Retina (tissue), 1 donor: ENCODE results near the gene SNX20.

Experiments
- DNase-seq: peaks from one replicate; pipeline ENCODE4 v3.0.0-alpha.2; 2016

SNX20 gene

DNA sequence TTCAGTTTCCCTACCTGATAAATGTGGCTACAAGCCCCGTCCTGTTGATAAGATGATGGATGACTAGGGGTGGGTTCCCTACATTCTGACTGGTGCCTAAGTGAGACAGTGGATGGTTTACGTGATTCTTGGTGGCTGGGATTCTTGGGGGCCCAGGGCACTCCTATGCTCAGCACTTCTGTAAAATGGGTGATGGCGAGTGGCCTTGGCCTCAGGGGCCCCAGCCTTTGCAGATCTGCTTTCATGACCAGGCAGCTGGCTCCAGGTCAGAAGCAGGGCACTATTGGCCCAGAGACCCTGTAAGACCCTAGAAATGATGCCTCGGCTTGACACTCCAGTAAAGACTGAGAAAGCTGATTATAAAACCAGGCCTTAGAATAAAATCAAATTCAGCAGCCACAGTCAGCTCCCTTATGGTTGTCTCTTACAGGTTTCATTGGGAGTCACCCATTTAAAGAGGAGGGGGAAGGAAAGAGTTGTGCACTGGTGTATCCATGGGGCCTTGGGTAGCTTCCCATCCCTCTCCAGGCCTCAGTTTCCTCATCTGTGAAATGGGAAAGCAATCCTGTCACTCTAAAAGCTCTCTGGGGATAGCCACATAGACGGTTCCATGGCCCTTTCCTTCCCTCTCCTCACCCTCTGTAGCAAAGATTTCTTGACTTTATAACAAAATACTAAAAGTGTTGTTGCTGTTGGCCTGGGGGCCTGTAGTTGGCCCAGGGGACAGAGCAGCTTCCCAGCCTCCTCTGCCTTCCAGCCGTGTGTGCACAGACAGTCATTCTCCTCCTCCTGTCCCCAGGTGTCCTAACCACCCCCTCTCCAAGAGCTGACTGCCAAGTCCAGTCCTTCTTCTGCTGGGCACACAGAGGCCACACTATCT lies 1.2 kb downstream of the SNX20 start:
- no peak for DNase-seq

DNA sequence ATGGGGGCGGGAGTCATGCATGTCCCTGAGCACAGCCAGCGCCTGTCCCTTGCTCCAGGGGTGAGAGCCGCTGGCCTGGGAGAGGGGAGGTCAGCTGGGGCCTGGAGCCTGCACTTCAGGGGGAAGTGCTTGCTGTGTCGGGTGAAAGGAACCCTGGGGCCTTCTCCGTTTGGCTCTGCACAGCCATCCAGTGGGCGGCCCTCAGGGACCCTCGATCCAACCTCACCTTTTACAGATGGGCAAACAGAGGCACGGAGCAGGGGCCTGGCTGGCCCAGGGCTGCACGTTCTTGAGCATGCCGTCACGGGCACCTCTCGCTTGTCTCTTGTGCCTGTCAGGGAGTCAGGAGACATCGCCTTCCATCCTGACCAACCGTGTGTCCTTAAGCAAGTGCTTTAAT lies 1.8 kb downstream of the SNX20 start:
- DNase-seq, result no peak

DNA sequence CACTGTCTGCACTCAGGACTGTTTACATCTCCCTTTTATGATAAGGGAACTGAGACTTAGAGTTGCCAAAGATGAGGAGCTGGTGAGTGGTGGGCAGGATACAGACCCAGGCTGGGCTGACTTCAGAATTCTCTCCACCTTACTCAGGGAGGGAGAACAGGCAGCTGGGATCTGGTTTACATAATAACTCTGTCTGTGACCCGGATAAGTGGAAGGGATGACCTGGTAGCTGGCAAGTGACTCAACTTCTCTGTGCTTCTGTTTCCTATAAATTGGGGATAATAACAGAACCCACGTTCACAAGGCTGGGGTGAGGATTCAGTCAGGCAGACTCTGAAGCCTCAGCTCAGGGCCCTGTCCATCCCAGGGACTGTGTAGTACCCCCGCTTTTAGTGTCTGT lies 2.6 kb downstream of the SNX20 start:
- no peak for DNase-seq

DNA sequence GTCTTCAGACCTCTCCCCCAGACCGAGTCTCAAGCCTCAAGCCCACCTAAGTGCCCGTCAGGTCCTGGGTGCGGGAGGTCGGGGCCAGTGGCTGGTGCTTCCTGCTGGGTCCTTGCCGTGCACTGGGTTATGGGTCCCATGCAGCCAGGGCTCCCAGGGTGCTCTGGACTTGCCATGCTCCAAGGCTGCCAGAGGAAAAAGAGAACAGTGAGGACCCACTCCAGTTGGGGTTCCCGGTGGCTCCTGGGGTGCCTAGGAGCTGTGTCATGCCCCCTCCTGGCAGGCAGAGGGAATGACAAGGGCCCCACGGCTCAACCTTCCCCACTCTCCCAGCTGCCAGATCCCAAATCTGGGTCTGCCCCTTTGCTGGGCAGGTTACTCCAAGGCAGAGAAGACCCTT lies 3.8 kb downstream of the SNX20 start:
- DNase-seq, result no peak

DNA sequence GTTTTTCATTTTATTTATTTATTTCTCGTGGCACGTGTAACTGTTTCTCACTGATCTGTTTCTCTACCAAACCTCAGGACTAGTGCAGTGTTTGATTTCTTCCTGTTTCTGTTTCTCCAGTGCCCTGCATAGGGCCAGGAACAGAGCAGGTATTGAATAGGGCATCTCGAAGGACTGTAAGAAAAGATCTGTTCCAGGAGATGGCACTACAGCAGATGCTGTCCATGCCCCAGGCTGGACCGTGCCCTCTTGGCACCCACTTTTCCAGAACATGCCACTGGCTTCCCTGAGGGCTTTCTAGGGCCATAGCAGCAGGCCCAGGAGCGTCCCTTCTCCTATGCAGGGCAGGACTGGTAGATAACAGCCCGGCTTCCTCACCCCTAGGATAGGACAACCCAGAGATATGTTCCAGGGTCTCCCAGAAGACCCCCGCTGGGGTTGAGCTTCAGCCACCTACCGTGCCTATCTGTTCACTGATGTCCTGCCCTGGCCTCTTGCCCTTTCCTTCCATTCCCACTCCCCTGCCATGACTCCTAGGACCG lies 4.4 kb downstream of the SNX20 start:
- DNase-seq, result no peak

DNA sequence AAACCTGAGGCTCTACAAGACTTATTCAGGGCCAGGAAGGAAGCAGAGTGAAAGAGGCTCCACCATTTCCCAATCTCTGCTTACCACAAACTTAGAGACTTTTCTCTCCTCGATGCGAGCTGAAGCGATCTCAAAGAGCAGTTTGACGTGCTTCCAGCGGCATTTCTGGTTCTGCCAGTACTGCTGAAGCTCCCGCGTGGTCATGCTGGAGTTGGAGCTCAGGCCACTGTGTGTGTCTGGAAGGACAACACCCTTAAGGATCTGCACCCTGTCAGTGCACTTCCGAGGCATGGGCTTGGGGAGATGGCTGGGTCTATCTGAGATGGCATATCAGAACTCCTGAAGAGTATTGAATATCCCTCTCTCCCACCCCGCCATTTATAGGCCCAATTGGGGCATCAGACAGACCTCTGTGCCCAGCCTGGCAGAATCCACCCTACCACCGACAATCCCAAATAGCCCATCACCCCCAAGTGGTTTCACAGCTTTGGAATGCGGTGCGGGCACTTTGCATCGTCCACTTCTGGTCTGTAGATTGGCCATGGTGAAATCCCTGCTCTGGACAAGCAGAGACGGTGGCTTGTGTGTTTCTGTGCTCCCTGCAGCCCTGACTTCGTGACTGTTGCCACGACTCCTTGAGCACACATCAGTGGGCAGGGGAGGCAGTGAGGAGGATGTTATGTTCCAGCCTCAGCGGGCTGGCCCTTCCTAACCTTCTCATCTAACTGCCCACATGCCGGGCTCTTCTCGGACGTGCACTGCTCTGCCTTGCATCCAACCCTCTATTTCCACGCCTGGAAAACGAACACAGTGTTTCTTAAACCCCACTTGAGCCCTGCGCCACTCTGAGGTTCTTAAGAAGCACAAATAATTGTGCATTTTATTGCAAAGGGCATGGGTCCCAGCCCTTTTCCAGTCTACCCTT lies 5.2 kb downstream of the SNX20 start:
- no peak for DNase-seq

DNA sequence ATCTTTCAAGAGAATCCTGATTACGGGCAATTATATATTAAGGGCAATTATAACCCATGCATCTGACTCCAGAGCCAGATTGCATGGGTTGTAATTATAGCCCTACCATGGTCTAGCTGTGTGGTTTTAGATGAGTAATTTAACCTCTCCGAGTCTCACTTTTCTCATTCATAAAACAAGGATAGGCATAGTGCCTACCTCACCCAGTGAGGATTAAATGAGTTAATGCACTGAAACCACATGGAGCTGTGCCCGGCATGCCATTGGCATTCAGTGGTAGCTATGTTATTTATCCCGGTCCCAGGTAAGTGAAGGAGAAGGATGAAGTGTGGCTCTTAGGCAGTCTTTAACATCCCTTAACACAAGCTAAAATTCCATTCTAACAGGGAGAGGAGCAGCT lies 6.3 kb downstream of the SNX20 start:
- DNase-seq, result no peak

DNA sequence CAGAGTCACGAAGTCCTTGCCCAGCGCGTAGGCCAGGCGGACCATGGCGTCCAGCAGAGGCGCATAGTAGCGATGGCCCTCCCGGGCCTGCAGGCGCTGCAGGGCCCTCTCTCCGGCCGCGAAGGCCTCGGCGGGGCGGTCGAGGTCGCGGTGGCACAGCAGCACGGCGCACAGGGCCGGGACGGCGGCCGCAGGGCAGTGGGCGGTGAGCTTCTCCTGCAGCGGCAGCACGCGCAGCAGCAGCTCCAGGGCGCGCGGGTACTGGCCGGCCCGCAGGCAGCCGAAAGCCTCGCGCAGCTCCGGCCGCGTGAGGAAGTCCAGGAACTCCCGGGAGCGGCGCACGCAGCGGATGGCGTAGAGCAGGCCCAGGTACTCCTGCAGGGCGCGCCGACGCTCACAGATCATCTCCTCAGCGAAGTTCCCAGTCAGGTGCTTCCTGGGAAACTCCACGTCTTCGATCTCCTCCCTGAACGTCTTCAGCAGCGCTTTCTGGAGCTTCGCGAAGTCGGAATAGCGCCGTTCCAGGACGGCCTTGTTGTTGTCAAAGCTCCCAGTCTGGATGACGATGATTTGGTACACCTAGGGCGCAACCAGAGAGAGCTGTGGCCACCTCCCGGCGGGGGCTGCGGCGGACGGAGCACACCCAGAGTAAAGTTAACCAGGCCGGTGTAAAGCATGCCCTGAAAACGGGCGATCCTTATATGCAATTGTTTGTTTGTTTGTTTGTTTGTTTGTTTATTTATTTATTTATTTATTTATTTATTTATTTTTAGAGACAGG lies 7.4 kb downstream of the SNX20 start:
- no peak for DNase-seq

DNA sequence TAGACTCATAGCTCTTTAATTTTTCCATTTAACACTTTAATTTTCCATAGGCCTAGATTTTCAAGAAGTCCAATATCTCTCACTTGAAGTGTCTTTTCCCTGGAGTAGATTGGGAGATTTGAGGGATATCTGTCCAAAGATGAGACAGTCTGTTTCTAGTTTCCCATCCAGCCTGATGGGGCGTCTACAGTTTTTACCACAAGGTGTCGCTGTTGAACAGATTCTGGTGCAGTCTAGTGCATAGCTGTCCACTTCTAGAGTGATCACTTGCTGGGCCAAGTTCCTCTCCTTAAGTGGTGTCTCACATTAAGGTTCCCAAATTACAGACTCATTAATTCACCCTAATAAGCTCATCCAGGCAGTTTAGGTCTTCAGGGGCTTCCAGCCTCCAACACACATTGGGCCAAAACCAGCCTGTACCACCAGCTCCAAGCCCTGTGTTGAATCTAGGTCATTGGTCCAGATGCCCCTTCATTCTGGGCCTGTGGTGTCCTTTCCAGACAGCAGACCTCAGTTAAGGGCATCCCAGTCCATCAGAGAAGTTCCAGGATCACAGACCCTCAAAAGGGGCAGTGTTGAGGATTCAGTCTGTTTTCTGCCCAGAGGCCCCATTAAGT lies 9.4 kb downstream of the SNX20 start:
- DNase-seq, result no peak

DNA sequence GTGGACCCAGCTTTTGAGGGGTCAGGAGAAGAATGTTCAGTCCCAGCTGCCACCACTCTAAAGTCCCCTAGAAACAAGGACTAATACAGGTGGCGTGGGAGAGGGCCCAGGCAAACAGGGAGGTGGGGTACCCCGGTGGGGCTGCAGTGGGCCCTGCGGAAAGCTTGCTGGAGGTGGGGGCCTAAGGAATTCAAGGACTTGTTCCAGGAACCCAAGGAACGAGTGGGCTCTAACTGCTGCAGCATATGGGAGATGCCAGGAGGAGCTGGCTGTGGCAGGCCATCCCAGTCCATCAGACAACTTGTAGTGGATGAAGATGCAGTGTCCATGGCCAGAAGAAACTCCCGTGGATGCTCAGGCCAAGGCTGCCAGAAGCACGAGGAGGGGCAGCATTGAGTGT lies 10.6 kb downstream of the SNX20 start:
- DNase-seq, result no peak

DNA sequence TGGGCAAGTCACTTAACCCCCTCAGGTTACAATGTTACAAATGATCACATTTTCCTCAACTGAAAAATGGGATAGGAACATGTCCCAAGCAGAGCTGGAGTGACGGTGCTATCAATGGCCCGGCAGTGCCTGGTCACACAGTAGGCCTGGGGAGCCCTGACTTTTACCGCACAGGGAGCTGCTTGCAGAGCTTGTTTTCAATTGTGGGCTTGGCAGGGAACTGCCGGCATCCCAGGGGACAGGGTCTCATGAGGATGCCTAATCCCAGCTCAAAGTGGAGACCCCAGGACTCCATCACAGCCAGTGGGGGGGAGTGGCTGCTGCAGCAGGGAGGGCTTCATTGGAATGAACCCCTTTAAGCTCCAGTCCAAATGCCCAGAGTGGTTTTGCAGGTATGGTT lies 11.4 kb downstream of the SNX20 start:
- DNase-seq, result no peak

DNA sequence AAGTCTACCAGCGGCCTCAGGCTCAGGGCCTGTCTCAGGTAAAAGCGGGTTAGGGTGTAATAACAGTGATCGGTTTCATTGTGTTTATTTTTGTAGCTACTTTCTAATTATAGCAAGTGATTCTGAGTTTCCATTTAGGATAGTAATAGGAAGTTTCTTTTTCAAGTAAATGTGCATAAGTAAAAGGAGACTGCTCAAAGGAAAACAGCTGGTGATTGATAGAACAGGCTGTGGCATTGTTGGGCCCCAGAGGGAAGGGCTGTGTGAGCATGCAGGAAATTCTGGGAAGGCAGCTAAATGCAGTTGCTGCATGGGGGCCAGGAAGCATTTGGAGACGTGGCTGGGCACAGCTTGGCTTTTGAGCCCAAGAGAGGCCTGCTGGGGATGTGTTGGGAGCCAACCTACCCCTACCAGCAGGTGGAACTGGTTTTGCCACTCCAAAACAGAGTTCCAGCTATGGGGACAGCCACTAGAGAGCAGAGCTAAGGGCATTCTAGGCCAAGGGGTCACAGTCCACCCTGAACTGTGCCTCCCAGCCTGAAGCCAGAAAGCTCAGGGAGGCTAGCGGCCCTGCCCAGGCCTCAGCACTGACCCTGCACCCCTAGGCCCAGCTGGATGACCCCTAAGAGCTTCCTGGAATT lies 12.6 kb downstream of the SNX20 start:
- DNase-seq, result no peak

DNA sequence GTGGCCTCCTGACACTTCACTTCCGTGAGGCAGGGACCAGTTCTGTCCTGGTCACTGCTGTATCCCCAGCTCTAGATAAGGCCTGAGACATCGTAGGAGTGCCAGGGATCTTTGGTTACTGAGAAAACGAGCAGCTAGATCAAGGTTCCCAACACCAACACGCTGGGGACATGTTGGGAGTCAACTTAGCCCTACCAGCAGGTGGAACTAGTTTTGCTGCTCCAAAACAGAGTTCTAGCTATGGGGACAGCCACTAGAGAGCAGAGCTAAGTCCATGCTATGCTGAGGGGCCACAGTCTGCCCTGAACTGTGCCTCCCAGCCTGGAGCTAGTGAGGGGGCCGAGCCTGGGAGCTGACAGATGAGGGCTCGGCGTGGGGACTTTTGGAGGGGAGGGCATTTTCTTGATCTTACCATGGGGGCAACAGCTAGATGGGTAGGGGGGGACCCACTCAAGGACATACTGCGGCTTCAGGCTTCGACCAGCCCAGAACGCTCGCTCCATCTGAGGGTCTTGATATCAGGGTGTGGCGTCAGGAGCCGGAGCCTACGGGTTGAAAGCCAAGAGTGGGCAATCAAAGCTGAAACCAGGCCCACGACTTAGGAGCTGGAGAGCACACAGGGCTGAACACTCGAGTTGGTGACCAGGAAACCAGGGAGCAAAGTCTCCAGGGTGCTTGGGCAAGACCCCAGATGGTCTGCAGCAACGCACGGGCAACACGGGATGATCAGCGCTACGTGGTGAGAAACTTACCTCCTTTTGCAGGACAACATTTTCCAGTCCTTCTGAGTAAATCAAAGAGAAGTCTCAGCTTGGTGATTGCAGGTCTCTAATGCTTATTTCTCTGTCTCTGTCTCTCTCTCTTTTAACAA lies 13.4 kb downstream of the SNX20 start:
- DNase-seq, result no peak

DNA sequence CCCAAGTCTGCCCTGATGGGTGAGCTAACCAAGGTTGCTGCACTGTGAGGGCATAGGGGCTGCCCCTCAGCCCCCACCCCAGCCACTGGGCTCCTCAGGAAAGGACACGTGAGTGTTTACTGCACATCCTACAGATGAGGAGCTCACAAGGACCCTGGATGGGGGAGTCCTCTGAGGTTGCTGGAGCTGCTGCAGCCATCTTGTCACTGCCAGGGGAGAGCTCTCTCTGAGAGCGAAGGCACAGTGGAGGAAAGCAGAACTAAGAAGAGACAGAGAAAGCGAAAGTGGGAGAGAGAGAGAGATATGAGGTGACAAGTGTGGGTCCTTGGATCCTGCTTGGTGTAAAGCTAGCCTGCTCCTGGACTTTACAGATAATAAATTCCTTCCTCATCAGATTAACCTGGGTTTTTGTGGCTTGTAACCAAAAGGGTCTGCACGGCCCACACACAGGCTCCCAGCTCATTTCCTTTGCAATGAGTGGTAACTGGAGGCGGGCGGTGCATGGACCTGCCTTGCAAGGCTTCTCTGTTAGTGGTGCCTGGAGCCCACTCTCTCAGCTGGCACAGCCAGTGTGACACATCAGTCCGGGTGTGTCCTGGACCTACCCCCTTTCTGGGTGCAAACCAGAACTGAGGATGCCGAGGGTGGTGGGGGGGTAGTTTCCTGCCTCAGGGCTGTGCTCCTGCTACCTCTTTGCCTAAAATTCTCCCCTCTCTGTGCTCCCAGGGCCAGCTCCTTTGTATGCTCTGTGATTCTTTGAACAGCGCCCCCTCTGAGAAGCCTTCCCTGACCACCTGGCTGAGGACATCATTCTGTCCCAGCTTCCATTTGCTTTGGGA lies 14.2 kb downstream of the SNX20 start:
- DNase-seq, result no peak

DNA sequence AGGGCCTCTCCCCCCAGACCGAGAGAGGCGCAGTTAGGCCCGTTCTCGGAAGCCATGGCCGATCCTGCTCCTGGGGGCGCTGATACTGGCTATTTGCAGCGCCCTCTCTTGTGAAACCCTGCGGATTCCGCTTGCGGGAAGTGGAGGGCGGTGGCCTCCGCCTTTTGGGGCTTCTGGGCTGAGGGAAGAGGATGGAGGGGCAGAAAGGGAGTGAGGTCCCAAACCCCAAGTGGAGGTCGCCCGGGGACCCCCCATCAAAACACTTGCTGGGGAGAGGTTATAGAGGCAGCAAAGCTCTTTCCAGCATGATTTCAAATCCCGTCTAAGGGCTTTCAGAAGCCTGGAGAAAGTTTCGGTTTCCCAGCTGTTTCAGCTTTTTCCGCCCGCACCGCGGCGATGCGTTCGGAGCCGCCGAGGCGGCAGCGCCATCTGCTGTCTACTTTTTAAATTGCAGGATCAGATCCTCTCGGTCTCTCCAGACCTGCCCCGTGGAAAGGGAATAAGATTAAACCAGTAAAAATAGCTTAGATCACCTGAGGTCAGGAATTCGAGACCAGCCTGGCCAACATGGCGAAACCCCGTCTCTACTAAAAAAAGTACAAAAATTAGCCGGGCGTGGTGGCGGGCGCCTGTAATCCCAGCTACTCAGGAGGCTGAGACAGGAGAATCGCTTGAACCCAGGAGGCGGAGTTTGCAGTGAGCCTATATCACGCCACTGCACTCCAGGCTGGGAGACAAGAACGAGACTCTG lies 15.8 kb downstream of the SNX20 start:
- DNase-seq, result peak; percentile 89

DNA sequence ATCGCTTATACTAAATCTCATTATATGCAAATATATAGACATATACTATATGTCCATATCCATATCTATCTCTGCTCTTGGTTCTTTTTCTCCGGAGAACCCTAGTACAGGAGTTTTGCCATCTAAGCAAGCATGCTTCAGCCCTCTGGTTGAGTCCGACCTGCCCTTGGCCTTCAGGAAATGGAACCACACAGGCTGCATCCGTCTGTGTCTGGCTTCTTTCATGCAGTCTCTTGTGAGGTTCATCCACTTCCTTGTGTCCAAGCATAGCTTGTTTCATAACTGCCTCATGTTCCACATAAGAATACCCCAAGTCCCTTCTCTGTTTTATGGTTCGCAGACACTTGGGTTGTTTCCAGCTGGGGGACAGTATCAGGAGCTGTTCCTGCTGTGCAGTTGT lies 16.8 kb downstream of the SNX20 start:
- DNase-seq, result no peak

DNA sequence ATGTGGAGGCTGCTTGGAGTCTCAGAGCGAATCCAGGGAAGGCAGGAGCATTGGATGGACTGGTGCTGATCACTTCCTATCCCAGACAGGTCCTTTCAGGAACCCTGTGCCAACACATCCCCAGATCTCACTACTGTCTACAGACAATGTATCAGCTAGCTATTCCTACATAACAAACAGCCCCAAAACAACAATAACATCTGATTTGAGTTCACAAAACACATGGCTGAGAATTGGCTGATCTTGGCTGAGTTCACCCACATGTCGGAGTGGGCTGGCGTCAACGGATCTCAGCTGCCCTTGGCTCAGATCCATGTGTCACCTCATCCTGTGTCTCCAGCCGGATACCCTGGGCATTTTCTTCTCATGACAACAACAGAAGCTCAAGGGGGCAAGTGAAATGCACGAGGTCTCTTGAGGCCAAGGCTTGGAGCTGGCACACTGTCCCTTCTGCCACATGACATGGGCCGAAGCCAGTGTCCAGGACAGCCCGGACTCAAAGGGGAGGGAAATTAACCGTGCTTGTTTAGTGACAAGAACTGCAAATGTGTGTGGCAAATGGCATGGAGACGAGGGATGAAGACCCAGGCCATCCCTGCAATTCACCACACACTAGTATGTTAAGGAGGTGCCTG lies 18.7 kb downstream of the SNX20 start:
- no peak for DNase-seq

DNA sequence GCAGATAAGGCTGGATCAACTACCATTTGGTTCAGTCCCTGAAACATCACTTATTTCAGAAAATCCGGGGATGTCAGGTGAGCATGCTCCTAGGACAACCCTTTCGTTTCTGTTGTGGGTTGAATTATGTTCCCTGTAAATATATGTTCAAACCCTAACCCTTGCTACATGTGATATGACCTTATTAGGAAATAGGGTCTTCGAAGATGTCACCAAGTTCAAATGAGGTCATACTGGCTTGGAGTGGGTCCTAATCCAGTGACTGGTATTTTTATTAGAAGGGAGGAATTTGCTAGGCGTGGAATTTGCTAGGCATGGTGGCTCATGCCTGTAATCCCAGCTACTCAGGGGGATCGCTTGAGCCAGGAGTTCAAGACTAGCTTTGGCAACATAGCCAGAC lies 21.3 kb downstream of the SNX20 start:
- DNase-seq, result no peak

DNA sequence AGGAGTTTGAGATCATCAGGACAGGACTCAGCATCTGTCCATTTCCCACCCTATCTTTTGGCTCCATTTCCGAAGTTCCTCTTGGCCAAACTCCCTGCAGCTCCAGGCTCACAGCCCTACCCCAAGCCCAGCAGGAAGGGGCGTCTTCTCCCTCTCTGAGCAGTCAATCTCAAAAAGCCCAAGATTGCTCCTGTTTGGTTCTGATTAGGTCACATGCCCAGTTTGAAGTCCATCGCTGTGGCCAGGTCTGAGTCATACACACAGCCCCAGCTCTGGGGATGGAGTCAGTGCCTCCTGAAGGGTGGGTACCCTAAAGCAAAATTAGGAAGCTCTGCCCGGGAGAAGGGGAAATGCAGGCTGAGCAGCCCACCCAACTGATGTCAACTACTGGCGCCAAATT lies 23.9 kb downstream of the SNX20 start:
- no peak for DNase-seq
